ENCODE measurements around the gene MOV10L1.
"Not testable (repeated sequence)": the region's sequence is repeated elsewhere in the genome, so short reads cannot be mapped to it uniquely, and the experiment has no call there.

The MOV10L1 gene

GRCh38 chr22:50141462-50141861 lies 51.7 kb downstream of the MOV10L1 start:
- FAIRE-seq = no peak

- peak; percentile 61 for FAIRE-seq
Observed at GRCh38 chr22:50141891-50142363, 52.1 kb downstream of the MOV10L1 start.

GRCh38 chr22:50143096-50143495 lies 53.3 kb downstream of the MOV10L1 start:
- FAIRE-seq = no peak

GRCh38 chr22:50144005-50144614 lies 54.3 kb downstream of the MOV10L1 start:
- no peak for FAIRE-seq

- no peak for FAIRE-seq
Observed at GRCh38 chr22:50145721-50146438, 56.1 kb downstream of the MOV10L1 start.

- peak; percentile 61 for FAIRE-seq
Observed at GRCh38 chr22:50146439-50147238, 56.8 kb downstream of the MOV10L1 start.

GRCh38 chr22:50147258-50148165 lies 57.7 kb downstream of the MOV10L1 start:
- not testable (repeated sequence) for FAIRE-seq

GRCh38 chr22:50148166-50148500 lies 58.3 kb downstream of the MOV10L1 start:
- FAIRE-seq = no peak

- no peak for FAIRE-seq
Observed at GRCh38 chr22:50148991-50149721, 59.4 kb downstream of the MOV10L1 start.

GRCh38 chr22:50150161-50151129 lies 60.6 kb downstream of the MOV10L1 start:
- no peak for FAIRE-seq

- FAIRE-seq = no peak
Observed at GRCh38 chr22:50151571-50152537, 62.0 kb downstream of the MOV10L1 start.

GRCh38 chr22:50153056-50153755 lies 63.4 kb downstream of the MOV10L1 start:
- no peak for FAIRE-seq

- no peak for FAIRE-seq
Observed at GRCh38 chr22:50153756-50154140, 63.9 kb downstream of the MOV10L1 start.

- no peak for FAIRE-seq
Observed at GRCh38 chr22:50157709-50158375, 68.0 kb downstream of the MOV10L1 start.

GRCh38 chr22:50160947-50161346 lies 71.1 kb downstream of the MOV10L1 start:
- FAIRE-seq = no peak

- FAIRE-seq = no peak
Observed at GRCh38 chr22:50161508-50162390, 71.9 kb downstream of the MOV10L1 start.

- FAIRE-seq = no peak
Observed at GRCh38 chr22:50162391-50162956, 72.7 kb downstream of the MOV10L1 start.

Data from islet of Langerhans (tissue), 1 donor.